ENCODE data around the gene LDLRAD3. TPM values are rescaled to one million over a fixed set of nuclear protein-coding genes. Genes with fewer than 3 reads are reported as not detected.

LDLRAD3 gene
- total RNA-seq, 1 donor from 2014 or later: 39.1 TPM

DNA sequence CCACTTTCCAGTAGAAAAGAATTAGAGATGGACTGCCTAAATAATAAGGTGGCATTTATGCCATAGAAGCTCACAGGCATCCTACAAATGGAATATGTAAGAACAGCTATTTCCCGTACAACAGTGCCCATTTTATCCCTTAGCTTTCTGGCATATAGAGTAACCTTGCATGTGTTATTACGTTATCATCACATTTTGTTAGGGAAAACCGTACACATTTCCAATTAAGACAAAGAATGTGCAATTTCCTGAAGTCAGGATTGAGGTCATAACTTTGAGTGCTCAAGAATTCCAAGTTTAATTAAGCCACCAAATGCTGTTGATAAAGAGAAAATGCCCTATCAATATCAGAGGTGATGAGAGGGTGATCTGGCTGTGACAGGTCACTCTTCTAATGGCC lies 58.9 kb downstream of the LDLRAD3 start:
- TF ChIP-seq CTCF (IDR thresholded peaks at IDR 0.05; ENCODE audit: unreplicated experiment): no peak
- Mint-ChIP-seq H3K27me3 (ENCODE audit: low read depth) (no peaks in the 10 kb centered on the region), H3K4me3 (no peak overlapping the region), H3K27ac (no peak overlapping the region), H3K36me3 (peaks cover 23% of the 10 kb centered on the region), H3K9me3 (peaks cover 15% of the 10 kb centered on the region), H3K4me1 (peaks cover 39% of the 10 kb centered on the region)
- no peak for DNase-seq (ENCODE audit: low spot score in 2 of 2, unreplicated experiment in 2 of 2)

- peaks cover 45% of the 10 kb centered on the region for H3K4me1 Mint-ChIP-seq
- no peak for TF ChIP-seq CTCF (IDR thresholded peaks at IDR 0.05; ENCODE audit: unreplicated experiment)
- DNase-seq (ENCODE audit: low spot score in 2 of 2, unreplicated experiment in 2 of 2): no peak
- no peak overlapping the region for H3K27ac Mint-ChIP-seq
- H3K9me3 Mint-ChIP-seq: peaks cover 15% of the 10 kb centered on the region
- no peak overlapping the region for H3K4me3 Mint-ChIP-seq
- H3K36me3 Mint-ChIP-seq: peaks cover 20% of the 10 kb centered on the region
- H3K27me3 Mint-ChIP-seq (ENCODE audit: low read depth): no peaks in the 10 kb centered on the region
Observed at GRCh38 chr11:36006556-36006955, 62.7 kb downstream of the LDLRAD3 start.

DNA sequence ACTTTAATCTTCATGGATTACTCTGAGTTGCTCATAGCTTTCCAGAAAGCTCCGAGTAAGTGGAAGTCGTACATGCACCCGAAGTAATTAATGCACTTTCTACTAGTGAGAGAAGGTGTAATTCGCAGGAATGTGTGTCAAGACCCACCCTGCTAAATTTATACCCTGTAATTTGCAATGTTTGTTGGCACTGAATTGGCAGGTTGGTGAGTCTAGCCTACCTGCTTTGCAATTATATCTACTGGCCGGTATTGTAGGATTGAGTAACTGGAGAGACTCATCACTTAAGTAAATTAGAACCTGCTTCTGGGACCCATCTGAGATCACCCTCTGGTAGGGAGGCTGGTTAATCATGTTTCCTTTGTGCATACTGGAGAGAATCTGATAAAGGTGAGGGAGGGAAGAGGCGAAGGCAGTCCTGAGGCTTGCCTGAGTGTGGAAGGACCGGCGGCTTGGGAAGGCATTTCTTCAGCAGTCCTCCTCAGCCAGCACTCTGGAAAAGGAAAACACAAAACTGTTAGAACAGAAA lies 63.3 kb downstream of the LDLRAD3 start:
- Mint-ChIP-seq H3K27ac (peak overlapping the region; percentile 74), H3K27me3 (ENCODE audit: low read depth) (no peaks in the 10 kb centered on the region), H3K4me3 (no peak overlapping the region), H3K4me1 (peaks cover 44% of the 10 kb centered on the region), H3K9me3 (peaks cover 15% of the 10 kb centered on the region), H3K36me3 (peaks cover 20% of the 10 kb centered on the region)
- DNase-seq (ENCODE audit: low spot score in 2 of 2, unreplicated experiment in 2 of 2): no peak
- no peak for TF ChIP-seq CTCF (IDR thresholded peaks at IDR 0.05; ENCODE audit: unreplicated experiment)

- H3K27me3 Mint-ChIP-seq (ENCODE audit: low read depth): no peaks in the 10 kb centered on the region
- H3K36me3 Mint-ChIP-seq: peaks cover 18% of the 10 kb centered on the region
- TF ChIP-seq CTCF (IDR thresholded peaks at IDR 0.05; ENCODE audit: unreplicated experiment): no peak
- peaks cover 13% of the 10 kb centered on the region for H3K9me3 Mint-ChIP-seq
- H3K4me3 Mint-ChIP-seq: no peak overlapping the region
- DNase-seq (ENCODE audit: low spot score in 2 of 2, unreplicated experiment in 2 of 2): no peak
- peak overlapping the region; percentile 22 for H3K27ac Mint-ChIP-seq
- peaks cover 53% of the 10 kb centered on the region for H3K4me1 Mint-ChIP-seq
Observed at GRCh38 chr11:36008584-36008983, 64.7 kb downstream of the LDLRAD3 start.

DNA sequence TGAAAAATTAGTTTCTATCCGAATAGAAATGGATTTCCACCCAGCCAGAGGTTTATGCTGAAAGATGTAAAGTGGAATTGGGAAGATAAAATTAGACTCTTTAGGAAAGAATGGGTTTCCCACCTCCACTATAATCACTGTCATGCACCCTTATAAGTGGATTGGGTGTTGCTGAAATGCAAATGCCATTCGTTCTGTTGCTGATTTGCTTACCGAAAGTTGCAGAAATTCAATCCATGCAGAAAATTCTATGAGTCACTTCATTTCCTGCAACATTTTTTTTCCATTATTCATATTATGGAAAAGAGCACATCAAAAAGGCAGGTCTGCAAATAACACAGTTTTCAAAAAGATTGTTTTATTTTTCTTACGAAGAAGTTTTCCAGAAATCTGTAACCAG lies 65.6 kb downstream of the LDLRAD3 start:
- Mint-ChIP-seq H3K4me3 (no peak overlapping the region), H3K27ac (peak overlapping the region; percentile 55), H3K4me1 (peaks cover 61% of the 10 kb centered on the region), H3K27me3 (ENCODE audit: low read depth) (no peaks in the 10 kb centered on the region), H3K9me3 (peaks cover 7% of the 10 kb centered on the region), H3K36me3 (peaks cover 11% of the 10 kb centered on the region)
- TF ChIP-seq CTCF (IDR thresholded peaks at IDR 0.05; ENCODE audit: unreplicated experiment): no peak
- DNase-seq (ENCODE audit: low spot score in 2 of 2, unreplicated experiment in 2 of 2): no peak
